Endothelial cell of umbilical vein (primary cell): ENCODE measurements around the gene KANSL1L. TPM values are rescaled to one million over a fixed set of nuclear protein-coding genes. Genes with fewer than 3 reads are reported as not detected.

ENCODE experiments used
- BruUV-seq: library from RNA; stranded (reverse); fragments of 400-500 nt; replicated peaks from 2 replicates; lab custom pipeline; 2021; lab: Mats Ljungman, UMichigan
- CTCF ChIA-PET: fragments of 300-600, 350-600 bp; sonication (Branson Sonifier 250); formaldehyde crosslinking; loops from one replicate; lab custom pipeline; 2021; ENCODE audit warnings: antibody characterized with exemption, inconsistent platforms; lab: Charles Lee
- POLR2A ChIA-PET: fragments of 300-600, 350-600 bp; sonication (Branson Sonifier 250); formaldehyde crosslinking; loops from one replicate; lab custom pipeline; 2021; ENCODE audit warnings: antibody characterized with exemption, inconsistent platforms; lab: Charles Lee
- DNase-seq: peaks from one replicate; pipeline ENCODE4 v3.0.0-alpha.2; 2011; ENCODE audit warnings: low read depth, low spot score
- FAIRE-seq: peaks from 2 replicates; lab custom pipeline; 2011; peaks lifted over from hg19 to GRCh38; lab: Jason Lieb, UNC
- H2AFZ ChIP-seq: 2 replicates; pipeline ENCODE4 v1.6.0; 2012; ENCODE audit warnings: low read depth, low read length, control low read depth, inconsistent platforms
- H3K27ac ChIP-seq: 2 replicates; pipeline ENCODE4 v1.5.1; 2011; ENCODE audit warnings: low read depth, mild to moderate bottlenecking, control low read depth, low read length, moderate library complexity; ENCODE audit not compliant: insufficient read depth
- H3K27me3 ChIP-seq, 2 experiments: 2 replicates each; pipeline versions ENCODE4 v1.6.0 to v1.6.1; 2011; ENCODE audit warnings: low read length in 2 of 2, mixed read lengths in 1 of 2; ENCODE audit not compliant: control insufficient read depth in 2 of 2, insufficient read depth in 2 of 2
- H3K36me3 ChIP-seq, 2 experiments: 2 replicates in 1 of 2; 3 replicates in 1 of 2; pipeline ENCODE4 v1.5.1; 2011; ENCODE audit warnings: low read length in 2 of 2, mild to moderate bottlenecking in 1 of 2, moderate library complexity in 1 of 2; ENCODE audit not compliant: control insufficient read depth in 2 of 2, insufficient read depth in 2 of 2; ENCODE audit errors: extremely low read depth in 1 of 2
- H3K4me1 ChIP-seq: 3 replicates; pipeline ENCODE4 v1.5.1; 2011; ENCODE audit warnings: mild to moderate bottlenecking, low read length; ENCODE audit not compliant: control insufficient read depth, insufficient read depth; ENCODE audit errors: extremely low read depth
- H3K4me2 ChIP-seq: 2 replicates; pipeline ENCODE4 v1.6.1; 2011; ENCODE audit warnings: low read length, control low read depth, mixed read lengths; ENCODE audit not compliant: insufficient read depth
- H3K4me3 ChIP-seq, 3 experiments: fragments of 200-600 bp in 1 of 3; sonication (generic), shearing (Covaris generic) in 1 of 3; replicated peaks in 1 of 3; 2 replicates each; pipeline ENCODE4 v1.5.1; 2011 to 2016; ENCODE audit warnings: control low read depth in 3 of 3, low read length in 3 of 3, mild to moderate bottlenecking in 2 of 3, inconsistent platforms in 1 of 3, low read depth in 1 of 3, moderate library complexity in 1 of 3; ENCODE audit not compliant: insufficient read depth in 1 of 3
- H3K79me2 ChIP-seq: 2 replicates; pipeline ENCODE4 v1.6.0; 2012; ENCODE audit warnings: low read length, inconsistent platforms; ENCODE audit not compliant: control insufficient read depth, insufficient read depth
- H3K9ac ChIP-seq: replicated peaks from 2 replicates; pipeline ENCODE3; 2011; ENCODE audit warnings: low read length, control low read depth; ENCODE audit not compliant: insufficient read depth; ENCODE audit errors: extremely low read depth
- H3K9me1 ChIP-seq: replicated peaks from 3 replicates; pipeline ENCODE4 v1.6.0; 2011; ENCODE audit warnings: mild to moderate bottlenecking, low read length; ENCODE audit not compliant: control insufficient read depth, insufficient read depth; ENCODE audit errors: extremely low read depth
- H3K9me3 ChIP-seq: replicated peaks from 2 replicates; pipeline ENCODE4 v1.5.1; 2012; ENCODE audit warnings: low read length, inconsistent platforms; ENCODE audit not compliant: control insufficient read depth, insufficient read depth
- H4K20me1 ChIP-seq: replicated peaks from 2 replicates; pipeline ENCODE3; 2011; ENCODE audit warnings: mild to moderate bottlenecking, low read length; ENCODE audit not compliant: control insufficient read depth, insufficient read depth; ENCODE audit errors: extremely low read depth
- EZH2 ChIP-seq: IDR thresholded peaks from 2 replicates; pipeline ENCODE4 v1.6.1; 2012; ENCODE audit warnings: borderline replicate concordance, low read depth, mild to moderate bottlenecking, moderate library complexity, low read length, inconsistent platforms; ENCODE audit not compliant: severe bottlenecking
- FOS ChIP-seq: IDR thresholded peaks from 2 replicates; pipeline ENCODE4 v1.6.1; 2011; ENCODE audit warnings: mild to moderate bottlenecking, low read length, moderate library complexity, borderline replicate concordance; ENCODE audit not compliant: insufficient read depth
- JUN ChIP-seq: IDR thresholded peaks from 2 replicates; pipeline ENCODE4 v1.6.1; 2011; ENCODE audit warnings: borderline replicate concordance, low read depth; ENCODE audit not compliant: insufficient read length, insufficient read depth
- MYC ChIP-seq: IDR thresholded peaks from one replicate; pipeline ENCODE4 v1.6.1; 2011; ENCODE audit warnings: mild to moderate bottlenecking, low read depth, low read length
- dilution Hi-C: fragments of 300-500 bp; cut with MboI; formaldehyde crosslinking; loops from one replicate; pipeline ENCODE4 v1.15.0; 2019; ENCODE audit warnings: low sequenced_read_pairs; ENCODE audit not compliant: extremely low pct_ligation_motif_present
- intact Hi-C: fragments of 100-400 bp; cut with micrococcal nuclease; formaldehyde crosslinking; loops from one replicate; pipeline ENCODE4 v1.10.0; 2022
- polyA plus RNA-seq, 4 experiments: library from polyadenylated mRNA; depleted of rRNA in 3 of 4; stranded (reverse) in 3 of 4; unstranded in 1 of 4; fragments of >200 nt; gene quantifications; 2 replicates each; pipeline versions ENCODE4 v1.2.1 to v1.2.3, GENCODE V29; 2011 to 2012; ENCODE audit warnings: missing spikeins in 1 of 4
- total RNA-seq: library from RNA; stranded (reverse); gene quantifications from 2 replicates; pipeline ENCODE4 v1.2.3, GENCODE V29; 2021
- TF ChIP-seq, protein P1 (sequence below), 2 donors: IDR thresholded peaks; 1 replicate in 1 of 2; 2 replicates in 1 of 2; pipeline ENCODE4 v1.5.1; 2011; ENCODE audit warnings: low read length in 2 of 2, mild to moderate bottlenecking in 2 of 2, moderate library complexity in 2 of 2, control low read depth in 1 of 2, inconsistent platforms in 1 of 2, low read depth in 1 of 2; ENCODE audit not compliant: insufficient read depth in 1 of 2; ENCODE audit errors: extremely low read depth in 1 of 2

The KANSL1L gene
- total and polyA plus RNA-seq, 2 donors (not counting 3 experiments of a cell fraction or from before 2014, with no cell fraction given): 4.3 to 14.0 TPM

DNA sequence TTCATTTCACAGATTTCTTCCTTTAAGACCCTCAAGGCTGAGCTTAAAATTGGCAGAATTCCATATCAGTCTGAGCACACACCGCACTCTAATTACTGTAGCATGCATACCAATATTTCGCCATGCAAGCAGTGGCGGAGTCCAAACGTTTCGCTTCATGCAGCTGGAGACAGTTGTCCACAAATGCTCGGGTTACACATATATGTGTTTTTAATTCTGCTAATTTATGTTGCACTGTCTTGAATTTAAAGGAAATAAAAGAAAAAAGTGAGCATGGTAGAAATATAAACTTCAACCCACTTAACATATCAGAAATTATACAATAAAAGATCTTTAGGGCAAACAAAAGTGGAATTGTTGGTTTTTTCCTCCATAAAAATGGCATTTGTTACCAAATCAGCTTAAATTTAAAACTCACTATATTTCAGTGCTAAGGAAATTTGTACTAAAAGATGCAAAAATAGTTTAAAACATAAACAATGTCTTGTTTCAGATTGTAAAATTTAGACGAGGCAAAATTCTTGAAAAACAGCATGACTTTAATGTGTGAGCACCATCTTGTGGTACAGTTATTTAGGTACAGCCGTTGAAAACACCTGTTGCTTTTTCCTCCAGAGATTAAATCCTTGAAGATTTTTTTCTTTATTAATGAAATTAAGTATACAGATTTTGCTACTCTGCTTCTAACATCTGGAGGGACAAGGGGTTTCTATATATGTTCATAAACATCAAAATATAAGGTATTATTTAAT, 24.1 kb upstream of the KANSL1L start:
- POLR2A ChIA-PET: no interaction called here
- peak; percentile 65 for DNase-seq

More for the DNA sequence above, 24.1 kb upstream of the KANSL1L start:
- no peaks in the 10 kb centered on the region for H3K9me1 ChIP-seq
- dilution Hi-C loops (no loop called here), intact Hi-C loops (loop anchor here (1.0 to 10.0 kb wide), 5 partner anchors 24 to 618 kb away; partner anchors contain the start of gene KANSL1L)
- no peak overlapping the region for H3K9ac ChIP-seq
- peak overlapping the region; percentile 78 for H3K4me2 ChIP-seq
- no peaks in the 10 kb centered on the region for H3K36me3 ChIP-seq
- peak overlapping the region; percentile 46 for H2AFZ ChIP-seq
- FAIRE-seq: peak; percentile 52
- no peaks in the 10 kb centered on the region for H4K20me1 ChIP-seq
- peaks cover 0 to 3% of the 10 kb centered on the region in 2 experiments for H3K27me3 ChIP-seq
- H3K4me1 ChIP-seq: peaks cover 14% of the 10 kb centered on the region
- H3K9me3 ChIP-seq: no peaks in the 10 kb centered on the region
- no peak for TF ChIP-seq JUN
- no peak for TF ChIP-seq EZH2
- TF ChIP-seq FOS: no peak
- TF ChIP-seq MYC: no peak
- TF ChIP-seq, protein P1, sequence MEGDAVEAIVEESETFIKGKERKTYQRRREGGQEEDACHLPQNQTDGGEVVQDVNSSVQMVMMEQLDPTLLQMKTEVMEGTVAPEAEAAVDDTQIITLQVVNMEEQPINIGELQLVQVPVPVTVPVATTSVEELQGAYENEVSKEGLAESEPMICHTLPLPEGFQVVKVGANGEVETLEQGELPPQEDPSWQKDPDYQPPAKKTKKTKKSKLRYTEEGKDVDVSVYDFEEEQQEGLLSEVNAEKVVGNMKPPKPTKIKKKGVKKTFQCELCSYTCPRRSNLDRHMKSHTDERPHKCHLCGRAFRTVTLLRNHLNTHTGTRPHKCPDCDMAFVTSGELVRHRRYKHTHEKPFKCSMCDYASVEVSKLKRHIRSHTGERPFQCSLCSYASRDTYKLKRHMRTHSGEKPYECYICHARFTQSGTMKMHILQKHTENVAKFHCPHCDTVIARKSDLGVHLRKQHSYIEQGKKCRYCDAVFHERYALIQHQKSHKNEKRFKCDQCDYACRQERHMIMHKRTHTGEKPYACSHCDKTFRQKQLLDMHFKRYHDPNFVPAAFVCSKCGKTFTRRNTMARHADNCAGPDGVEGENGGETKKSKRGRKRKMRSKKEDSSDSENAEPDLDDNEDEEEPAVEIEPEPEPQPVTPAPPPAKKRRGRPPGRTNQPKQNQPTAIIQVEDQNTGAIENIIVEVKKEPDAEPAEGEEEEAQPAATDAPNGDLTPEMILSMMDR (IDR thresholded peaks at IDR 0.05; ENCODE audit: extremely low read depth in 1 of 2, insufficient read depth in 1 of 2, low read depth in 1 of 2, low read length in 2 of 2): peak; percentile 31 to 45
- H3K27ac ChIP-seq: no peak overlapping the region
- CTCF ChIA-PET: interaction anchor here (0.6 to 2.5 kb wide), 15 partner anchors 9 to 850 kb away, joined by 3 to 46 read pairs (median 4); partner anchors contain the start of gene KANSL1L
- H3K79me2 ChIP-seq: no peaks in the 10 kb centered on the region
- H3K4me3 ChIP-seq: peak overlapping the region; percentile 13 to 76 (median 45)
- BruUV-seq: no TSS peak
